ENCODE results near the gene KCTD8. TPM values are rescaled to one million over a fixed set of nuclear protein-coding genes. Genes with fewer than 3 reads are reported as not detected.

The KCTD8 gene
- total and polyA plus RNA-seq, 2 donors (not counting 1 experiment from before 2014, with no cell fraction given), result not detected

DNA sequence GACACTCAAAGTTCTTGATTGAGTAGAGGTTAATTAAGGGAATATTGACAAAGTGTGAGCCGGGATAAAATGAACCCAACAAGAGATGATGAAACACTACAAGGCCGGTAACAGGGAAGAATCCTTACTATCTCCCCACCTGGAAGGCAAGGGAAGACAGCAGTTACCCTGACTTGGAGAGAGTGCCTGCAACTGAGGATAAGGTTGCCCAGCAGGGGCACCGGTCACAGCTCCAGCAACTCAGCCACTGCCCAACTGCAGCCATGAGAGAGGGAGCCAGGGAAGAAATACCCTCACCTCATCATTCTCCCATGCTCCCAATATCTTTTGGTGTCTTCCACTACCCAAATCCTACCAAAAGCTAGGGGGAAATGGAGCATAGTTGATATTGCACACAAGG is 212.7 kb downstream of the KCTD8 start:
- Histone ChIP-seq H3K27me3 (replicated peaks in 1 of 4; ENCODE audit: control extremely low read depth in 1 of 4, control insufficient read depth in 3 of 4, insufficient read depth in 4 of 4, low read length in 3 of 4) (no peaks in the 10 kb centered on the region), H3K79me2 (ENCODE audit: control insufficient read depth, insufficient read depth, low read length) (no peaks in the 10 kb centered on the region), H3K4me3 (ENCODE audit: control extremely low read depth in 1 of 5, extremely low read depth in 1 of 5, insufficient read depth in 1 of 5, low read depth in 2 of 5, low read length in 4 of 5) (no peak overlapping the region), H3K36me3 (replicated peaks in 1 of 2; ENCODE audit: control extremely low read depth in 1 of 2, control insufficient read depth in 1 of 2, extremely low read depth in 1 of 2, insufficient read depth in 2 of 2, low read length in 1 of 2) (no peaks in the 10 kb centered on the region), H2AFZ (ENCODE audit: insufficient read depth, low read depth, low read length, poor library complexity, severe bottlenecking) (no peak overlapping the region), H3K27ac (ENCODE audit: low read length in 2 of 2) (no peak overlapping the region), H3K9ac (ENCODE audit: low read length) (no peak overlapping the region), H4K20me1 (ENCODE audit: control insufficient read depth, insufficient read depth, low read length, poor library complexity, severe bottlenecking) (no peaks in the 10 kb centered on the region), H3K9me3 (ENCODE audit: control extremely low read depth in 1 of 3, control insufficient read depth in 2 of 3, insufficient read depth in 1 of 3, low read length in 2 of 3) (no peaks in the 10 kb centered on the region), H3K4me2 (replicated peaks; ENCODE audit: low read depth, low read length, poor library complexity, severe bottlenecking) (no peak overlapping the region), H3K4me1 (ENCODE audit: control insufficient read depth in 2 of 2, insufficient read depth in 2 of 2, low read length in 2 of 2) (no peaks in the 10 kb centered on the region)
- TF ChIP-seq EZH2 (IDR thresholded peaks at IDR 0.05; ENCODE audit: borderline replicate concordance, insufficient read depth, low read depth, low read length, poor library complexity, severe bottlenecking) (no peak), CTCF (IDR thresholded peaks at IDR 0.05) (no peak)
- H3K9me3 Mint-ChIP-seq (ENCODE audit: insufficient read depth), result peaks cover 2% of the 10 kb centered on the region
- H3K4me1 Mint-ChIP-seq, result no peaks in the 10 kb centered on the region
- H3K27ac Mint-ChIP-seq, result no peak overlapping the region
- ChIA-PET CTCF (no interaction called here), POLR2A (no interaction called here)
- no peak for DNase-seq
- ATAC-seq (ENCODE audit: low read depth), result no peak
- H3K4me3 Mint-ChIP-seq, result no peak overlapping the region
- 80% methylated on average over 2 of the region's 3 CpGs for WGBS (ENCODE audit: insufficient coverage)
- intact Hi-C loops (cut with micrococcal nuclease), result no loop called here
- H3K27me3 Mint-ChIP-seq, result no peaks in the 10 kb centered on the region

DNA sequence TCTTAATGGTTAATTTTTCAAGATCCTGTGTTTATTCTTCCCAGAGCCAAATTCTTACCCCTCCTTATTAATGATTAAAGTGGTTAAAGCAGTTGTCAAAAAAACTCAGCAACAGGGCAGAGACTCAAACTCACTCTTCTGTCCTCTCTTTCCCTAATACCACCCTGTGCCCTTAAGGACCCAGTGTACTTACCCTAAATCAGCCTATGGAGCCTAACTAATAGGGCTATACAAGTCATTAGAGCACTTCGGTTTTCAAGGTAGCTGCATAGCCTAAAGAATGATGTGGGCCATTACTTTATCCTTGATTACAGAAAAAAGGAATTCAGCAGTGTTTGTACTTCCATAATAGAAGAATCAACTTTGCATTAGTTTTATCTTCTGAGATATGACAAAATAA is 216.3 kb downstream of the KCTD8 start:
- H3K9me3 Mint-ChIP-seq (ENCODE audit: insufficient read depth), result peaks cover 2% of the 10 kb centered on the region
- no peak for TF ChIP-seq CTCF (IDR thresholded peaks at IDR 0.05)
- TF ChIP-seq EZH2 (IDR thresholded peaks at IDR 0.05; ENCODE audit: borderline replicate concordance, insufficient read depth, low read depth, low read length, poor library complexity, severe bottlenecking), result no peak
- Histone ChIP-seq H3K4me2 (replicated peaks; ENCODE audit: low read depth, low read length, poor library complexity, severe bottlenecking) (no peak overlapping the region), H3K27ac (ENCODE audit: low read length in 2 of 2) (no peak overlapping the region), H3K4me3 (ENCODE audit: control extremely low read depth in 1 of 5, extremely low read depth in 1 of 5, insufficient read depth in 1 of 5, low read depth in 2 of 5, low read length in 4 of 5) (no peak overlapping the region), H3K79me2 (ENCODE audit: control insufficient read depth, insufficient read depth, low read length) (no peaks in the 10 kb centered on the region), H3K4me1 (ENCODE audit: control insufficient read depth in 2 of 2, insufficient read depth in 2 of 2, low read length in 2 of 2) (no peaks in the 10 kb centered on the region), H3K36me3 (replicated peaks in 1 of 2; ENCODE audit: control extremely low read depth in 1 of 2, control insufficient read depth in 1 of 2, extremely low read depth in 1 of 2, insufficient read depth in 2 of 2, low read length in 1 of 2) (no peaks in the 10 kb centered on the region), H2AFZ (ENCODE audit: insufficient read depth, low read depth, low read length, poor library complexity, severe bottlenecking) (no peak overlapping the region), H3K9ac (ENCODE audit: low read length) (no peak overlapping the region), H3K27me3 (replicated peaks in 1 of 4; ENCODE audit: control extremely low read depth in 1 of 4, control insufficient read depth in 3 of 4, insufficient read depth in 4 of 4, low read length in 3 of 4) (no peaks in the 10 kb centered on the region), H4K20me1 (ENCODE audit: control insufficient read depth, insufficient read depth, low read length, poor library complexity, severe bottlenecking) (no peaks in the 10 kb centered on the region), H3K9me3 (ENCODE audit: control extremely low read depth in 1 of 3, control insufficient read depth in 2 of 3, insufficient read depth in 1 of 3, low read length in 2 of 3) (no peaks in the 10 kb centered on the region)
- ChIA-PET POLR2A (no interaction called here), CTCF (no interaction called here)
- ATAC-seq (ENCODE audit: low read depth) (no peak), DNase-seq (no peak)
- no peak overlapping the region for H3K4me3 Mint-ChIP-seq
- H3K4me1 Mint-ChIP-seq, result no peaks in the 10 kb centered on the region
- intact Hi-C loops (cut with micrococcal nuclease), result no loop called here
- H3K27me3 Mint-ChIP-seq, result no peaks in the 10 kb centered on the region
- H3K27ac Mint-ChIP-seq, result no peak overlapping the region
- WGBS (ENCODE audit: insufficient coverage), result no CpG with 5 or more reads among the region's 1 CpG

All from B cell (primary cell).